SK-N-SH (cell line): ENCODE results near the gene SMIM28. TPM values are rescaled to one million over a fixed set of nuclear protein-coding genes. Genes with fewer than 3 reads are reported as not detected.

Source experiments
- CTCF ChIA-PET: fragments of 300-600, 350-600 bp; formaldehyde crosslinking; extraction: SDS; loops from one replicate; lab custom pipeline; 2021; lab: Yijun Ruan, JAX
- POLR2A ChIA-PET: fragments of 350-600 bp; sonication (Branson Sonifier 250); formaldehyde crosslinking; extraction: SDS; loops from one replicate; lab custom pipeline; 2020; ENCODE audit warnings: antibody characterized with exemption, inconsistent platforms; lab: Yijun Ruan, JAX
- DNase-seq: peaks from one replicate; pipeline ENCODE4 v3.0.0; 2012
- H2AFZ ChIP-seq: fragments of 200-600 bp; sonication (generic); 2 replicates; pipeline ENCODE4 v1.8.1; 2016; ENCODE audit warnings: antibody characterized with exemption, mild to moderate bottlenecking, low read depth
- H3F3A ChIP-seq: fragments of 200-600 bp; sonication (generic); replicated peaks from 2 replicates; pipeline ENCODE3; 2016; ENCODE audit warnings: antibody characterized with exemption, mild to moderate bottlenecking; ENCODE audit not compliant: insufficient read depth
- H3K27ac ChIP-seq, 2 experiments: fragments of 200-500 bp in 1 of 2; fragments of 200-600 bp in 1 of 2; sonication (Bioruptor generic) in 1 of 2; sonication (generic), shearing (Covaris generic) in 1 of 2; 2 replicates each; pipeline versions ENCODE4 v1.5.1 to v1.6.1; 2014 to 2016; ENCODE audit warnings: low read depth in 2 of 2, inconsistent platforms in 1 of 2, low read length in 1 of 2, mild to moderate bottlenecking in 1 of 2, mixed read lengths in 1 of 2
- H3K27me3 ChIP-seq: fragments of 200-600 bp; sonication (generic), shearing (Covaris generic); 2 replicates; pipeline ENCODE4 v1.6.1; 2016; ENCODE audit warnings: mixed run types; ENCODE audit not compliant: insufficient read depth
- H3K36me3 ChIP-seq, 2 experiments: fragments of 200-500 bp in 1 of 2; fragments of 200-600 bp in 1 of 2; sonication (Bioruptor generic) in 1 of 2; sonication (generic) in 1 of 2; replicated peaks in 1 of 2; 2 replicates each; pipeline versions ENCODE3 to v1.5.1; 2014 to 2016; ENCODE audit warnings: low read length in 1 of 2, mild to moderate bottlenecking in 1 of 2; ENCODE audit not compliant: insufficient read depth in 2 of 2, control insufficient read depth in 1 of 2
- H3K4me1 ChIP-seq, 2 experiments: fragments of 200-500 bp in 1 of 2; fragments of 200-600 bp in 1 of 2; sonication (Bioruptor generic) in 1 of 2; sonication (generic), shearing (Covaris generic) in 1 of 2; 2 replicates each; pipeline versions ENCODE4 v1.5.1 to v1.6.1; 2014 to 2016; ENCODE audit warnings: low read depth in 1 of 2, low read length in 1 of 2, mixed run types in 1 of 2; ENCODE audit not compliant: insufficient read depth in 2 of 2, control insufficient read depth in 1 of 2
- H3K4me2 ChIP-seq: fragments of 200-600 bp; sonication (generic), shearing (Covaris generic); 2 replicates; pipeline ENCODE4 v1.6.1; 2017; ENCODE audit warnings: mixed run types
- H3K4me3 ChIP-seq, 2 experiments: fragments of 200-500 bp in 1 of 2; fragments of 200-600 bp in 1 of 2; sonication (Bioruptor generic) in 1 of 2; sonication (generic), shearing (Covaris generic) in 1 of 2; 2 replicates each; pipeline versions ENCODE4 v1.5.1 to v1.8.1; 2014 to 2016; ENCODE audit warnings: low read depth in 2 of 2, inconsistent platforms in 1 of 2, low read length in 1 of 2, mild to moderate bottlenecking in 1 of 2, mixed read lengths in 1 of 2, moderate library complexity in 1 of 2
- H3K79me2 ChIP-seq: fragments of 200-600 bp; sonication (generic); 2 replicates; pipeline ENCODE4 v1.8.1; 2017; ENCODE audit warnings: mild to moderate bottlenecking; ENCODE audit not compliant: insufficient read depth
- H3K9ac ChIP-seq: fragments of 200-600 bp; sonication (generic); 2 replicates; pipeline ENCODE4 v1.6.1; 2017; ENCODE audit warnings: mixed run types
- H3K9me2 ChIP-seq: fragments of 200-600 bp; sonication (generic); 2 replicates; pipeline ENCODE4 v1.6.1; 2017; ENCODE audit warnings: mixed run types
- H3K9me3 ChIP-seq: fragments of 200-600 bp; sonication (generic); 2 replicates; pipeline ENCODE4 v1.6.1; 2017; ENCODE audit warnings: mixed run types, mild to moderate bottlenecking, moderate library complexity
- H4K20me1 ChIP-seq: fragments of 200-600 bp; sonication (generic); 2 replicates; pipeline ENCODE4 v1.6.1; 2017; ENCODE audit warnings: mild to moderate bottlenecking, mixed run types; ENCODE audit not compliant: insufficient read depth
- EP300 ChIP-seq, 2 experiments: IDR thresholded peaks; 2 replicates each; pipeline versions ENCODE4 v1.4.0 to v1.6.1; 2012; ENCODE audit warnings: borderline replicate concordance in 1 of 2, low read depth in 1 of 2, low read length in 1 of 2
- FOSL2 ChIP-seq: IDR thresholded peaks from 2 replicates; pipeline ENCODE4 v1.4.0; 2012; ENCODE audit warnings: low read depth, mild to moderate bottlenecking, moderate library complexity, borderline replicate concordance
- IRF3 ChIP-seq: fragments of 150-350 bp; IDR thresholded peaks from 2 replicates; pipeline ENCODE4 v1.6.1; 2016; ENCODE audit warnings: mild to moderate bottlenecking, low read depth, low read length
- MAX ChIP-seq: IDR thresholded peaks from 2 replicates; pipeline ENCODE4 v1.4.0; 2012; ENCODE audit warnings: low read depth
- MEF2A ChIP-seq: IDR thresholded peaks from 2 replicates; pipeline ENCODE4 v1.4.0; 2012; ENCODE audit warnings: low read depth, borderline replicate concordance
- PBX3 ChIP-seq: IDR thresholded peaks from 2 replicates; pipeline ENCODE4; 2012
- RAD21 ChIP-seq: IDR thresholded peaks from 2 replicates; pipeline ENCODE4 v1.6.1; 2012; ENCODE audit warnings: mild to moderate bottlenecking, low read length
- RCOR1 ChIP-seq: fragments of 150-350 bp; IDR thresholded peaks from 2 replicates; pipeline ENCODE4 v1.6.1; 2017; ENCODE audit warnings: antibody characterized with exemption, low read length
- RFX5 ChIP-seq: IDR thresholded peaks from 2 replicates; pipeline ENCODE4 v1.6.1; 2012; ENCODE audit warnings: mild to moderate bottlenecking, improper control_type of control experiment, low read length
- RXRA ChIP-seq: IDR thresholded peaks from 2 replicates; pipeline ENCODE4 v1.4.0; 2012; ENCODE audit warnings: low read depth, mild to moderate bottlenecking, borderline replicate concordance
- SIN3A ChIP-seq: IDR thresholded peaks from 2 replicates; pipeline ENCODE4 v1.6.1; 2012; ENCODE audit warnings: low read depth, mild to moderate bottlenecking, low read length, moderate library complexity, borderline replicate concordance
- SMC3 ChIP-seq: IDR thresholded peaks from 2 replicates; pipeline ENCODE4 v1.6.1; 2012; ENCODE audit warnings: low read depth, low read length, improper control_type of control experiment
- TAF1 ChIP-seq: IDR thresholded peaks from 2 replicates; pipeline ENCODE4 v1.6.1; 2012; ENCODE audit warnings: low read depth, mild to moderate bottlenecking, low read length, moderate library complexity, borderline replicate concordance
- TEAD4 ChIP-seq: IDR thresholded peaks from 2 replicates; pipeline ENCODE4 v1.4.0; 2012; ENCODE audit warnings: mild to moderate bottlenecking, borderline replicate concordance; ENCODE audit not compliant: insufficient read depth
- USF1 ChIP-seq: IDR thresholded peaks from 2 replicates; pipeline ENCODE4 v1.4.0; 2012; ENCODE audit warnings: low read depth, borderline replicate concordance
- USF2 ChIP-seq: fragments of 150-350 bp; IDR thresholded peaks from 2 replicates; pipeline ENCODE4 v1.6.1; 2017; ENCODE audit warnings: antibody characterized with exemption, low read length, low read depth, borderline replicate concordance
- ZBTB33 ChIP-seq: IDR thresholded peaks from 2 replicates; pipeline ENCODE4 v1.4.0; 2012; ENCODE audit warnings: low read depth, borderline replicate concordance
- WGBS: methylation state at CpG from one replicate; pipeline ENCODE4 v1.1.6; 2017; ENCODE audit warnings: low lambda C conversion rate; 5-methylcytosine and 5-hydroxymethylcytosine counted together
- polyA plus RNA-seq, 3 experiments: library from polyadenylated mRNA; depleted of rRNA; stranded (reverse); fragments of >200 nt; gene quantifications; 2 replicates each; pipeline ENCODE4 v1.2.3, GENCODE V29; 2012

The SMIM28 gene
- polyA plus RNA-seq, 1 of the 3 experiments (the other 2 are of a cell fraction): not detected

GRCh38 chr6:138331984-138332383, 45.7 kb upstream of the SMIM28 start (continued):
- TF ChIP-seq ZBTB33 (no peak), MEF2A (no peak), RAD21 (no peak), RCOR1 (no peak)

GRCh38 chr6:138334000-138334399, 43.7 kb upstream of the SMIM28 start:
- Histone ChIP-seq H3K79me2 (no peaks in the 10 kb centered on the region), H3K4me2 (no peak overlapping the region), H3K4me1 (no peaks in the 10 kb centered on the region), H3K9ac (no peak overlapping the region), H2AFZ (no peak overlapping the region), H3F3A (no peaks in the 10 kb centered on the region), H3K27ac (no peak overlapping the region), H3K9me2 (no peaks in the 10 kb centered on the region), H3K4me3 (no peak overlapping the region), H4K20me1 (no peaks in the 10 kb centered on the region), H3K27me3 (no peaks in the 10 kb centered on the region), H3K9me3 (no peaks in the 10 kb centered on the region), H3K36me3 (no peaks in the 10 kb centered on the region)
- no peak for DNase-seq
- ChIA-PET POLR2A (no interaction called here), CTCF (no interaction called here)
- TF ChIP-seq ZBTB33 (no peak), RXRA (no peak)
- 29% methylated on average over 5 of the region's 14 CpGs for WGBS

- 47% methylated on average over 9 of the region's 14 CpGs for WGBS
- Histone ChIP-seq H3K4me3 (no peak overlapping the region), H2AFZ (no peak overlapping the region), H3K4me2 (no peak overlapping the region), H3F3A (no peaks in the 10 kb centered on the region), H3K9me3 (no peaks in the 10 kb centered on the region), H3K9ac (no peak overlapping the region), H3K4me1 (no peaks in the 10 kb centered on the region), H3K36me3 (no peaks in the 10 kb centered on the region), H3K27me3 (no peaks in the 10 kb centered on the region), H3K9me2 (no peaks in the 10 kb centered on the region), H3K27ac (no peak overlapping the region), H4K20me1 (no peaks in the 10 kb centered on the region), H3K79me2 (no peaks in the 10 kb centered on the region)
- CTCF ChIA-PET: no interaction called here
- POLR2A ChIA-PET: no interaction called here
- no peak for DNase-seq
- TF ChIP-seq RFX5 (no peak), TEAD4 (no peak), EP300 (IDR thresholded peaks at IDR 0.05; ENCODE audit: borderline replicate concordance in 1 of 2, low read depth in 1 of 2, low read length in 1 of 2) (no peak), PBX3 (no peak), MAX (no peak), TAF1 (no peak), USF2 (no peak), SMC3 (no peak), USF1 (no peak), SIN3A (no peak), FOSL2 (no peak), IRF3 (no peak), RAD21 (no peak)
Measured at GRCh38 chr6:138334963-138335362, 42.7 kb upstream of the SMIM28 start.
